SK-N-SH (cell line): ENCODE results near the gene C3. TPM values are rescaled to one million over a fixed set of nuclear protein-coding genes. Genes with fewer than 3 reads are reported as not detected.

Experiments used
- CTCF ChIA-PET: fragments of 300-600, 350-600 bp; formaldehyde crosslinking; extraction: SDS; loops from one replicate; lab custom pipeline; 2021; lab: Yijun Ruan, JAX
- POLR2A ChIA-PET: fragments of 350-600 bp; sonication (Branson Sonifier 250); formaldehyde crosslinking; extraction: SDS; loops from one replicate; lab custom pipeline; 2020; ENCODE audit warnings: antibody characterized with exemption, inconsistent platforms; lab: Yijun Ruan, JAX
- DNase-seq: peaks from one replicate; pipeline ENCODE4 v3.0.0; 2012
- H2AFZ ChIP-seq: fragments of 200-600 bp; sonication (generic); 2 replicates; pipeline ENCODE4 v1.8.1; 2016; ENCODE audit warnings: antibody characterized with exemption, mild to moderate bottlenecking, low read depth
- H3F3A ChIP-seq: fragments of 200-600 bp; sonication (generic); replicated peaks from 2 replicates; pipeline ENCODE3; 2016; ENCODE audit warnings: antibody characterized with exemption, mild to moderate bottlenecking; ENCODE audit not compliant: insufficient read depth
- H3K27ac ChIP-seq, 2 experiments: fragments of 200-500 bp in 1 of 2; fragments of 200-600 bp in 1 of 2; sonication (Bioruptor generic) in 1 of 2; sonication (generic), shearing (Covaris generic) in 1 of 2; 2 replicates each; pipeline versions ENCODE4 v1.5.1 to v1.6.1; 2014 to 2016; ENCODE audit warnings: low read depth in 2 of 2, inconsistent platforms in 1 of 2, low read length in 1 of 2, mild to moderate bottlenecking in 1 of 2, mixed read lengths in 1 of 2
- H3K27me3 ChIP-seq: fragments of 200-600 bp; sonication (generic), shearing (Covaris generic); 2 replicates; pipeline ENCODE4 v1.6.1; 2016; ENCODE audit warnings: mixed run types; ENCODE audit not compliant: insufficient read depth
- H3K36me3 ChIP-seq, 2 experiments: fragments of 200-500 bp in 1 of 2; fragments of 200-600 bp in 1 of 2; sonication (Bioruptor generic) in 1 of 2; sonication (generic) in 1 of 2; replicated peaks in 1 of 2; 2 replicates each; pipeline versions ENCODE3 to v1.5.1; 2014 to 2016; ENCODE audit warnings: low read length in 1 of 2, mild to moderate bottlenecking in 1 of 2; ENCODE audit not compliant: insufficient read depth in 2 of 2, control insufficient read depth in 1 of 2
- H3K4me1 ChIP-seq, 2 experiments: fragments of 200-500 bp in 1 of 2; fragments of 200-600 bp in 1 of 2; sonication (Bioruptor generic) in 1 of 2; sonication (generic), shearing (Covaris generic) in 1 of 2; 2 replicates each; pipeline versions ENCODE4 v1.5.1 to v1.6.1; 2014 to 2016; ENCODE audit warnings: low read depth in 1 of 2, low read length in 1 of 2, mixed run types in 1 of 2; ENCODE audit not compliant: insufficient read depth in 2 of 2, control insufficient read depth in 1 of 2
- H3K4me2 ChIP-seq: fragments of 200-600 bp; sonication (generic), shearing (Covaris generic); 2 replicates; pipeline ENCODE4 v1.6.1; 2017; ENCODE audit warnings: mixed run types
- H3K4me3 ChIP-seq, 2 experiments: fragments of 200-500 bp in 1 of 2; fragments of 200-600 bp in 1 of 2; sonication (Bioruptor generic) in 1 of 2; sonication (generic), shearing (Covaris generic) in 1 of 2; 2 replicates each; pipeline versions ENCODE4 v1.5.1 to v1.8.1; 2014 to 2016; ENCODE audit warnings: low read depth in 2 of 2, inconsistent platforms in 1 of 2, low read length in 1 of 2, mild to moderate bottlenecking in 1 of 2, mixed read lengths in 1 of 2, moderate library complexity in 1 of 2
- H3K79me2 ChIP-seq: fragments of 200-600 bp; sonication (generic); 2 replicates; pipeline ENCODE4 v1.8.1; 2017; ENCODE audit warnings: mild to moderate bottlenecking; ENCODE audit not compliant: insufficient read depth
- H3K9ac ChIP-seq: fragments of 200-600 bp; sonication (generic); 2 replicates; pipeline ENCODE4 v1.6.1; 2017; ENCODE audit warnings: mixed run types
- H3K9me2 ChIP-seq: fragments of 200-600 bp; sonication (generic); 2 replicates; pipeline ENCODE4 v1.6.1; 2017; ENCODE audit warnings: mixed run types
- H3K9me3 ChIP-seq: fragments of 200-600 bp; sonication (generic); 2 replicates; pipeline ENCODE4 v1.6.1; 2017; ENCODE audit warnings: mixed run types, mild to moderate bottlenecking, moderate library complexity
- H4K20me1 ChIP-seq: fragments of 200-600 bp; sonication (generic); 2 replicates; pipeline ENCODE4 v1.6.1; 2017; ENCODE audit warnings: mild to moderate bottlenecking, mixed run types; ENCODE audit not compliant: insufficient read depth
- ELF1 ChIP-seq: IDR thresholded peaks from 2 replicates; pipeline ENCODE4 v1.4.0; 2012
- EP300 ChIP-seq, 2 experiments: IDR thresholded peaks; 2 replicates each; pipeline versions ENCODE4 v1.4.0 to v1.6.1; 2012; ENCODE audit warnings: borderline replicate concordance in 1 of 2, low read depth in 1 of 2, low read length in 1 of 2
- FOXJ3 ChIP-seq: sonication (generic); formaldehyde crosslinking; IDR thresholded peaks from 2 replicates; pipeline ENCODE4 v1.5.1; 2020; ENCODE audit warnings: mild to moderate bottlenecking, missing genetic modification reagents
- GABPA ChIP-seq: IDR thresholded peaks from 2 replicates; pipeline ENCODE4 v1.4.0; 2012; ENCODE audit warnings: low read depth, mild to moderate bottlenecking
- GATA2 ChIP-seq: sonication (generic); formaldehyde crosslinking; IDR thresholded peaks from 2 replicates; pipeline ENCODE4 v1.5.0; 2020; ENCODE audit warnings: mild to moderate bottlenecking, missing genetic modification reagents
- MEF2A ChIP-seq: IDR thresholded peaks from 2 replicates; pipeline ENCODE4 v1.4.0; 2012; ENCODE audit warnings: low read depth, borderline replicate concordance
- NRF1 ChIP-seq: IDR thresholded peaks from 2 replicates; pipeline ENCODE4 v1.6.1; 2012; ENCODE audit warnings: low read depth, mild to moderate bottlenecking, low read length
- POLR2AphosphoS5 ChIP-seq: IDR thresholded peaks from 2 replicates; pipeline ENCODE4 v1.6.1; 2012; ENCODE audit warnings: low read depth, low read length
- RAD21 ChIP-seq: IDR thresholded peaks from 2 replicates; pipeline ENCODE4 v1.6.1; 2012; ENCODE audit warnings: mild to moderate bottlenecking, low read length
- RCOR1 ChIP-seq: fragments of 150-350 bp; IDR thresholded peaks from 2 replicates; pipeline ENCODE4 v1.6.1; 2017; ENCODE audit warnings: antibody characterized with exemption, low read length
- RFX5 ChIP-seq: IDR thresholded peaks from 2 replicates; pipeline ENCODE4 v1.6.1; 2012; ENCODE audit warnings: mild to moderate bottlenecking, improper control_type of control experiment, low read length
- RXRA ChIP-seq: IDR thresholded peaks from 2 replicates; pipeline ENCODE4 v1.4.0; 2012; ENCODE audit warnings: low read depth, mild to moderate bottlenecking, borderline replicate concordance
- TCF12 ChIP-seq: IDR thresholded peaks from 2 replicates; pipeline ENCODE4 v1.4.0; 2012
- TEAD4 ChIP-seq: IDR thresholded peaks from 2 replicates; pipeline ENCODE4 v1.4.0; 2012; ENCODE audit warnings: mild to moderate bottlenecking, borderline replicate concordance; ENCODE audit not compliant: insufficient read depth
- YY1 ChIP-seq: IDR thresholded peaks from 2 replicates; pipeline ENCODE4 v1.4.0; 2012; ENCODE audit warnings: low read depth, mild to moderate bottlenecking
- WGBS: methylation state at CpG from one replicate; pipeline ENCODE4 v1.1.6; 2017; ENCODE audit warnings: low lambda C conversion rate; 5-methylcytosine and 5-hydroxymethylcytosine counted together
- polyA plus RNA-seq, 3 experiments: library from polyadenylated mRNA; depleted of rRNA; stranded (reverse); fragments of >200 nt; gene quantifications; 2 replicates each; pipeline ENCODE4 v1.2.3, GENCODE V29; 2012
- TF ChIP-seq, protein P1 (sequence below): fragments of 150-350 bp; IDR thresholded peaks from 2 replicates; pipeline ENCODE4 v1.6.1; 2017; ENCODE audit warnings: antibody characterized with exemption, low read length, low read depth, borderline replicate concordance
- TF ChIP-seq, protein P2 (sequence below): fragments of 150-350 bp; IDR thresholded peaks from 2 replicates; pipeline ENCODE4 v1.6.1; 2016; ENCODE audit warnings: mild to moderate bottlenecking, low read depth, low read length
- TF ChIP-seq, protein P3 (sequence below): IDR thresholded peaks from 2 replicates; pipeline ENCODE4 v1.6.1; 2012; ENCODE audit warnings: mild to moderate bottlenecking, low read depth, low read length, moderate library complexity

Gene C3
- polyA plus RNA-seq, 1 of the 3 experiments (the other 2 are of a cell fraction) = 0.67 TPM

GRCh38 chr19:6718111-6718740 is 2.2 kb downstream of the C3 start:
- POLR2A ChIA-PET = no interaction called here
- 46% methylated on average over 20 of the region's 23 CpGs for WGBS
- Histone ChIP-seq H3K79me2 (no peaks in the 10 kb centered on the region), H3K4me1 (no peaks in the 10 kb centered on the region), H3K27ac (no peak overlapping the region), H3K9me3 (no peaks in the 10 kb centered on the region), H3K36me3 (no peaks in the 10 kb centered on the region), H3K4me3 (no peak overlapping the region), H4K20me1 (no peaks in the 10 kb centered on the region), H3F3A (peaks cover 6% of the 10 kb centered on the region), H3K27me3 (peaks cover 27% of the 10 kb centered on the region), H3K9me2 (no peaks in the 10 kb centered on the region), H3K9ac (no peak overlapping the region), H2AFZ (no peak overlapping the region), H3K4me2 (no peak overlapping the region)
- TF ChIP-seq GATA2 (CRISPR knock-in tag) = no peak
- TF ChIP-seq YY1 = no peak
- TF ChIP-seq RFX5 = no peak
- no peak for TF ChIP-seq RCOR1
- TF ChIP-seq, protein P1, sequence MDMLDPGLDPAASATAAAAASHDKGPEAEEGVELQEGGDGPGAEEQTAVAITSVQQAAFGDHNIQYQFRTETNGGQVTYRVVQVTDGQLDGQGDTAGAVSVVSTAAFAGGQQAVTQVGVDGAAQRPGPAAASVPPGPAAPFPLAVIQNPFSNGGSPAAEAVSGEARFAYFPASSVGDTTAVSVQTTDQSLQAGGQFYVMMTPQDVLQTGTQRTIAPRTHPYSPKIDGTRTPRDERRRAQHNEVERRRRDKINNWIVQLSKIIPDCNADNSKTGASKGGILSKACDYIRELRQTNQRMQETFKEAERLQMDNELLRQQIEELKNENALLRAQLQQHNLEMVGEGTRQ = no peak
- no peak for TF ChIP-seq FOXJ3 (CRISPR knock-in tag)
- no peak for TF ChIP-seq TCF12
- TF ChIP-seq, protein P2, sequence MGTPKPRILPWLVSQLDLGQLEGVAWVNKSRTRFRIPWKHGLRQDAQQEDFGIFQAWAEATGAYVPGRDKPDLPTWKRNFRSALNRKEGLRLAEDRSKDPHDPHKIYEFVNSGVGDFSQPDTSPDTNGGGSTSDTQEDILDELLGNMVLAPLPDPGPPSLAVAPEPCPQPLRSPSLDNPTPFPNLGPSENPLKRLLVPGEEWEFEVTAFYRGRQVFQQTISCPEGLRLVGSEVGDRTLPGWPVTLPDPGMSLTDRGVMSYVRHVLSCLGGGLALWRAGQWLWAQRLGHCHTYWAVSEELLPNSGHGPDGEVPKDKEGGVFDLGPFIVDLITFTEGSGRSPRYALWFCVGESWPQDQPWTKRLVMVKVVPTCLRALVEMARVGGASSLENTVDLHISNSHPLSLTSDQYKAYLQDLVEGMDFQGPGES = no peak
- no peak for TF ChIP-seq TEAD4
- TF ChIP-seq MEF2A = no peak
- TF ChIP-seq RXRA = no peak
- TF ChIP-seq EP300 (IDR thresholded peaks at IDR 0.05; ENCODE audit: borderline replicate concordance in 1 of 2, low read depth in 1 of 2, low read length in 1 of 2) = no peak
- TF ChIP-seq ELF1 = no peak
- TF ChIP-seq NRF1 = no peak
- no peak for TF ChIP-seq GABPA
- no peak for TF ChIP-seq RAD21
- TF ChIP-seq POLR2AphosphoS5 = no peak
- TF ChIP-seq, protein P3, sequence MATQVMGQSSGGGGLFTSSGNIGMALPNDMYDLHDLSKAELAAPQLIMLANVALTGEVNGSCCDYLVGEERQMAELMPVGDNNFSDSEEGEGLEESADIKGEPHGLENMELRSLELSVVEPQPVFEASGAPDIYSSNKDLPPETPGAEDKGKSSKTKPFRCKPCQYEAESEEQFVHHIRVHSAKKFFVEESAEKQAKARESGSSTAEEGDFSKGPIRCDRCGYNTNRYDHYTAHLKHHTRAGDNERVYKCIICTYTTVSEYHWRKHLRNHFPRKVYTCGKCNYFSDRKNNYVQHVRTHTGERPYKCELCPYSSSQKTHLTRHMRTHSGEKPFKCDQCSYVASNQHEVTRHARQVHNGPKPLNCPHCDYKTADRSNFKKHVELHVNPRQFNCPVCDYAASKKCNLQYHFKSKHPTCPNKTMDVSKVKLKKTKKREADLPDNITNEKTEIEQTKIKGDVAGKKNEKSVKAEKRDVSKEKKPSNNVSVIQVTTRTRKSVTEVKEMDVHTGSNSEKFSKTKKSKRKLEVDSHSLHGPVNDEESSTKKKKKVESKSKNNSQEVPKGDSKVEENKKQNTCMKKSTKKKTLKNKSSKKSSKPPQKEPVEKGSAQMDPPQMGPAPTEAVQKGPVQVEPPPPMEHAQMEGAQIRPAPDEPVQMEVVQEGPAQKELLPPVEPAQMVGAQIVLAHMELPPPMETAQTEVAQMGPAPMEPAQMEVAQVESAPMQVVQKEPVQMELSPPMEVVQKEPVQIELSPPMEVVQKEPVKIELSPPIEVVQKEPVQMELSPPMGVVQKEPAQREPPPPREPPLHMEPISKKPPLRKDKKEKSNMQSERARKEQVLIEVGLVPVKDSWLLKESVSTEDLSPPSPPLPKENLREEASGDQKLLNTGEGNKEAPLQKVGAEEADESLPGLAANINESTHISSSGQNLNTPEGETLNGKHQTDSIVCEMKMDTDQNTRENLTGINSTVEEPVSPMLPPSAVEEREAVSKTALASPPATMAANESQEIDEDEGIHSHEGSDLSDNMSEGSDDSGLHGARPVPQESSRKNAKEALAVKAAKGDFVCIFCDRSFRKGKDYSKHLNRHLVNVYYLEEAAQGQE = no peak
- CTCF ChIA-PET = no interaction called here
- DNase-seq = no peak
